Kidney (tissue), 14 donors: ENCODE data around the gene UGGT2. TPM values are rescaled to one million over a fixed set of nuclear protein-coding genes. Genes with fewer than 3 reads are reported as not detected.

ENCODE experiments used
- DNase-seq, 5 donors: peaks; one replicate each; pipeline ENCODE4 v3.0.0-alpha.2; 2013 to 2020
- FAIRE-seq: peaks from 2 replicates; lab custom pipeline; 2012; peaks lifted over from hg19 to GRCh38; lab: Jason Lieb, UNC
- H3K27ac ChIP-seq, 2 donors: one replicate each; pipeline ENCODE4 v1.7.0; 2013; ENCODE audit warnings: low read depth in 2 of 2, low read length in 2 of 2, inconsistent platforms in 1 of 2
- H3K27me3 ChIP-seq: one replicate; pipeline ENCODE4 v1.7.1; 2013; ENCODE audit warnings: low read length, inconsistent platforms; ENCODE audit not compliant: control insufficient read depth, insufficient read depth
- H3K36me3 ChIP-seq, 3 donors: one replicate each; pipeline versions ENCODE4 v1.7.0 to v1.7.1; 2013; ENCODE audit warnings: low read length in 3 of 3, control low read depth in 1 of 3, inconsistent platforms in 1 of 3; ENCODE audit not compliant: insufficient read depth in 3 of 3, control insufficient read depth in 2 of 3
- H3K4me1 ChIP-seq, 3 donors: one replicate each; pipeline versions ENCODE4 v1.7.0 to v1.7.1; 2013; ENCODE audit warnings: low read length in 3 of 3, inconsistent platforms in 1 of 3, low read depth in 1 of 3; ENCODE audit not compliant: control insufficient read depth in 2 of 3, insufficient read depth in 2 of 3
- H3K4me3 ChIP-seq, 3 donors: one replicate each; pipeline versions ENCODE4 v1.7.0 to v1.8.1; 2013; ENCODE audit warnings: low read length in 3 of 3, control low read depth in 1 of 3, inconsistent platforms in 1 of 3
- H3K9ac ChIP-seq, 3 donors: one replicate each; pipeline versions ENCODE4 v1.7.0 to v1.7.1; 2013; ENCODE audit warnings: low read length in 3 of 3, control low read depth in 1 of 3, inconsistent platforms in 1 of 3
- H3K9me3 ChIP-seq, 3 donors: one replicate each; pipeline versions ENCODE4 v1.7.0 to v1.7.1; 2013; ENCODE audit warnings: low read length in 3 of 3, control low read depth in 1 of 3, inconsistent platforms in 1 of 3; ENCODE audit not compliant: control insufficient read depth in 2 of 3, insufficient read depth in 1 of 3
- CTCF ChIP-seq: IDR thresholded peaks from 3 replicates; pipeline ENCODE4 v1.5.1; 2012; ENCODE audit warnings: mild to moderate bottlenecking, moderate library complexity, borderline replicate concordance; ENCODE audit not compliant: insufficient read depth; ENCODE audit errors: extremely low read depth
- intact Hi-C: fragments of 100-400 bp; cut with DNase I; formaldehyde crosslinking; loops from one replicate; pipeline ENCODE4 v1.11.1; 2022
- polyA plus RNA-seq: library from polyadenylated mRNA; stranded (reverse); fragments of 350-450 nt; fragmentation: Illumina TruSeq; extraction: RNeasy Lipid Tissue Mini Kit (QIAGEN cat#74804); gene quantifications from one replicate; pipeline ENCODE4 v1.2.3, GENCODE V29; 2014; ENCODE audit warnings: low read depth, low replicate concordance; ENCODE audit not compliant: insufficient read depth
- total RNA-seq: library from RNA; stranded (reverse); fragmentation: NEBNext Ultra II Directional; extraction: Animal tissue kit (Norgen Biotek cat#: 25700); gene quantifications from one replicate; pipeline ENCODE4 v1.2.1, GENCODE V29; 2021
- donor health status: control.
- donor health status: control.
- donor health status: control.
- donor health status: control.
- donor health status: control.
- donor health status: DM: yes; HTN: yes; CAD: no.
- donor health status: Normal renal cell carcinoma (clear cell type).

UGGT2 gene
- total and polyA plus RNA-seq, 2 donors from 2014 or later = 10.0 to 31.9 TPM

- Histone ChIP-seq H3K36me3 (no peaks in the 10 kb centered on the region), H3K27me3 (no peaks in the 10 kb centered on the region), H3K9me3 (no peaks in the 10 kb centered on the region), H3K4me1 (no peaks in the 10 kb centered on the region), H3K9ac (no peak overlapping the region), H3K27ac (no peak overlapping the region), H3K4me3 (no peak overlapping the region)
- FAIRE-seq (no peak), DNase-seq (no peak)
- TF ChIP-seq CTCF = no peak
- intact Hi-C loops = no loop called here
Observed at GRCh38 chr13:95950103-95950502, 103.1 kb downstream of the UGGT2 start.

GRCh38 chr13:95948656-95949055 lies 104.5 kb downstream of the UGGT2 start:
- no peak overlapping the region for H3K4me3 ChIP-seq
- intact Hi-C loops = no loop called here

GRCh38 chr13:95937714-95938320 lies 115.4 kb downstream of the UGGT2 start:
- no peak for DNase-seq
- peaks cover 0 to 14% (median 10%) of the 10 kb centered on the region in 3 donors for H3K36me3 ChIP-seq

More at GRCh38 chr13:95948656-95949055, 104.5 kb downstream of the UGGT2 start:
- no peak overlapping the region for H3K27ac ChIP-seq
- no peaks in the 10 kb centered on the region for H3K36me3 ChIP-seq
- H3K27me3 ChIP-seq = no peaks in the 10 kb centered on the region
- no peak for FAIRE-seq
- DNase-seq = no peak
- H3K9ac ChIP-seq = no peak overlapping the region
- no peaks in the 10 kb centered on the region for H3K9me3 ChIP-seq
- no peaks in the 10 kb centered on the region for H3K4me1 ChIP-seq
- no peak for TF ChIP-seq CTCF

More at GRCh38 chr13:95937714-95938320, 115.4 kb downstream of the UGGT2 start:
- intact Hi-C loops = no loop called here
- no peak overlapping the region for H3K9ac ChIP-seq
- H3K27me3 ChIP-seq = no peaks in the 10 kb centered on the region
- no peaks in the 10 kb centered on the region for H3K4me1 ChIP-seq
- no peak overlapping the region for H3K27ac ChIP-seq
- TF ChIP-seq CTCF = no peak
- H3K9me3 ChIP-seq = no peaks in the 10 kb centered on the region
- H3K4me3 ChIP-seq = no peak overlapping the region
- no peak for FAIRE-seq
